Glomerular endothelial cell (primary cell): ENCODE data around the gene STRN3. TPM values are rescaled to one million over a fixed set of nuclear protein-coding genes. Genes with fewer than 3 reads are reported as not detected.
"Not testable (repeated sequence)": the region's sequence is repeated elsewhere in the genome, so short reads cannot be mapped to it uniquely, and the experiment has no call there.

Experiments
- DNase-seq: peaks from one replicate; pipeline ENCODE4 v3.0.0-alpha.2; 2011; ENCODE audit warnings: low read depth, low spot score; ENCODE audit errors: extremely low read depth
- total RNA-seq: library from RNA; depleted of rRNA; stranded (reverse); fragments of >200 nt; gene quantifications from 2 replicates; pipeline ENCODE4 v1.2.3, GENCODE V29; 2015

STRN3 gene
- total RNA-seq, 1 donor from 2014 or later: 27.6 TPM

DNA sequence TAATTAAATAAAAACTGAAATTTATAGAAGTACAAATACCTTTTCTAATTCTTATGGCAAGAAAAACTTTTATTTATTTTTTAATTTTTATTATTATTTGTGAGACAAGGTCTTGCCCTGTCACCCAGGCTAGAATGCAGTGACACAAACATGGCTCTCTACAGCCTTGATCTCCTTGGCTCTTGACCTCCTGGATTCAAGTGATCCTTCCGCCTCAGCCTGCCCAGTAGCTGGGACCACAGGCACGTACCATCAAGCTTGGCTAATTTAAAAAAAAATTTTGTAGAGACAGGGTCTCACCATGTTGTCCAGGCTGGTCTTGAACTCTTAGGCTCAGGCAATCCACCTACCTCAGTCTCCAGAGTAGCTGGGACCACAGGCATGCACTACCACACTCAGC lies 104.4 kb downstream of the STRN3 start:
- no peak for DNase-seq

DNA sequence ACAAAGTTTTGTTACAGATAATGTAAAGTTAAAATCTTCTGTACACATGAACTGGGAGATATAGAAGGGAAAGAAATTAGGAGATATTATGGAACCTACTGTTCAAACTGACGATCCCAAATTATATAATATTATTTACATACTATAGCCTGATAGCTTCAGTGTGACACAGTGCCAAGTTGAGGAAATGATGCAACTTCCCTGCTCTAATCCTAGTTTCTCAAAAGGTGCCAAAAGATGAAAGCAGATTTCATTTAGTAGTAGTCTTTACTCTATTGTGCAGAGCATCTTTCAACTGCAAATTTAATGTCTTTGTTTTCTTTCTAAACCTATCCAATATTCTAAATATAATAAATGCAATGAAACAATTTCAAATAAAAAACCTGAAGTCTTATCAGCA lies 104.9 kb downstream of the STRN3 start:
- DNase-seq: peak; percentile 10

- no peak for DNase-seq
Measured at GRCh38 chr14:30915596-30915995, 110.6 kb downstream of the STRN3 start.

DNA sequence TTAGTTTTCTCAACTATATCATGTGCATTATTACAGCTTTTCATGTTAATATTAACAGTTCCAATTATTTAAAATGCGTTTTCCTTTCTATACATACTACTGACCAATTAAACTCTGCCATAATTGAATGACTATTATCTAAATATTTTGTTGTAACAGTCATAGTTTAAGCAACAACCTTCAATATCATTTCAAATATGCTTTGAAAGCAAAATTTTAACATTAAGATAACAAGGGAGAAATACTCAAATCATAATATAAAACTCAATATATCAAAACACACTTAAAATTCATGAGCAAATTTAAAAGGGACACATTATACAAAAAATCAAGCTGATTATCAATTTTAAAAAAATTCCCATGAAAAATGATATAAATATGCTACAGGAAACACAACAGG lies 111.4 kb downstream of the STRN3 start:
- no peak for DNase-seq

DNA sequence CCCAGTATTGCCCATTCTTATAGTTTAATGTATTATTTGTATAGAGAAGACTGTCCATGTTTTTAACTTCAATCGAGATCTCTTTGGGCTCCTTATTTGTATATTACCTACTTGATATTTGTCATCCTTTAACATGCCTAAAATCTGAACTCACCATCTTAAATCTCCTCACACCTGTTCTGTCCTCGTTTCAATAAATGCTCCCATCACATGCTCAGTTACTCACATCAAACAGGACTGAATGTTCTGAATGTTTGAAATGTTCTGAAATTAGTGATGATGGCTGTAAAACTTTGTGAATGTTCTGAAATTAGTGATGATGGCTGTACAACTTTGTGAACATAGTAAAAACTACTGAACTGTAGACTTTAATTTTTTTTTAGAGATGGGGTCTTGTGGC lies 117.4 kb downstream of the STRN3 start:
- no peak for DNase-seq

- no peak for DNase-seq
Measured at GRCh38 chr14:30907659-30908057, 118.5 kb downstream of the STRN3 start.

DNA sequence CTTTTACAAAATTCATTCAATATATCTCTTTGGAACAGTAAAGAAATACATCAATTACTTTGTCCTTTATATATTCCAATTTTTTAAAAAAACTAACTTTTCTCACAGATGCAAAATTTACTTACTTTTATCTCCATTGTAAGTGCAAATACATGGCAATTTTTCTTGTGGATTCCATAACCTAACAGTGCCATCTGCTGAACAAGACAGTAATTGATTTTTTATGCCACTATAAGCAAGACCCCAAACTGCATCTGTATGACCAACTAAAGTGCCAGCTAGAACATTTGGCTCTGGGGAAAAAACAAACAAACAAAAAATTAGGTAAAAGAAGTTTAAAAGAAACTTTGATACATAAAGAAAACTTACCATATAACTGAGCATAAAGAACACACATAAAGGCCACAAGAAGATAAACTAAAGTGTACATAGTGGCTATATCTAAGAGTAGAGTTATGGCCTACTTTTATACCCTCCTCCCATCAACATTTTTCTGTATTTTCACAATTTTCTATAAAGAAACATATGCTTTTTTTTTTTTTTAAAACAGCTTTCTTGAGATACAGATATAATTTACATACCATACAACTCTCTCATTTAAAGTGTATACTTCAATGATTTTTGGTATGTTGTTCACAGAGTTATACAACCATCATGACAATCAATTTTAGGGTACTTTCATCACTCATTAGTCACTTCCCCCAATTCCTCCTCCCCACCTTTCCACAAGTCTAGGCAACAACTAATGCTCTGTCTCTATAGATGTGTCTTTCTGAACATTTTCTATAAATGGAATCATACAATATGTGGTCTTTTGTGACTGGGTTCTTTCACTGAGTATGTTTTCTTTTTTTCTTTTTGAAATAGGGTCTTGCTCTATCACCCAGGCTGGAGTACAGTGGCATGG lies 119.2 kb downstream of the STRN3 start:
- no peak for DNase-seq

DNA sequence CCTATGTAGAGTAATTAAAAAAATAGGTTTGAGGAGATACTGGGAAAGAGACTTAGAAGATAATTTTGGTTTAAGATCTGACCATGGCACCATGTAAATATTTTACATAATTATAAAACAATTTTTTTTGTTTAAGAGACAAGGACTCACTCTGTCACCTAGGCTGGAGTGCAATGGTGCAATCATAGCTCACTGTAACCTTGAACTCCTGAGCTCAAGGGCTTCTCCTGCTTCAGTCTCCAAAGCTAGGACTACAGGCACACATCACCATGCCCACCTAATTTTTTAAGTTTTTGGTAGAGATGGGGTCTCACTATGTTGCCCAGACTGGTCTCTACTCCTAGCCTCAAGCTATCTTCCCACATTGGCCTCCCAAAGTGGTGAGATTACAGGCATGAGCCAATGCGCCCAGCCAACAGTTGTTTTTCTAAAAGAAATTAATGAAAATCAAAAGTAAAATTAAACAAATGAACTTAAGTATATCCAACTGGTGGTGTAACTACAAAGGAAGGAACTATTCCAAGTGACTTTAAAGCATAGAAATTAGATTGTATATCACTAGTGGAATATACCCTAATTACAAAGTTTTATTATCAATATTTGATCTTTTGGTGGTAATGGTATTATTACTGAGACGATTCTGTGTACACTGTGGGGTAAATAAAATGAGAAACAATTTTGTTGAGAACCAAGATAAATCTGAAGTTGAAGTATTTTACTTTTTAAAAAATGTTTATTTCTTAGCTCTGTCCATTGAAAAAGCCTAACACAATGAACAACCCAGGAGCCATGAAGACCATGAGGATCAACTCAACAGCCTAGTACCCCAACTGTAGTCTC lies 122.7 kb downstream of the STRN3 start:
- DNase-seq: no peak

DNA sequence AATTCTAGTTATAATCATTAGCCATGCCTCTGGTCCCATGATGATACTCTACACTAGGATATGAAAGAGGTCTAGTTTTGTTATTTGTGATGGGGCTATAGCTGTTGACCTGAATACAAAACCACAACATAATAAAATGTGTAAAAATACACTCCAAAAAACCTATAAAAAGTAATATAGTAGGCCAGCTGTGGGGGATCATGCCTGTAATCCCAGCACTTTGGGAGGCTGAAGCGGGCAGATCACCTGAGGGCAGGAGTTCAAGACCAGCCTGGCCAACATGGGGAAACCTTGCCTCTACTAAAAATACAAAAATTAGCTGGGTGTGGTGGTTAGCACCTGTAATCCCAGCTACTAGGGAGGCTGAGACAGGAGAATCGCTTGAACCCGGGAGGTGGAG lies 129.1 kb downstream of the STRN3 start:
- not testable (repeated sequence) for DNase-seq

DNA sequence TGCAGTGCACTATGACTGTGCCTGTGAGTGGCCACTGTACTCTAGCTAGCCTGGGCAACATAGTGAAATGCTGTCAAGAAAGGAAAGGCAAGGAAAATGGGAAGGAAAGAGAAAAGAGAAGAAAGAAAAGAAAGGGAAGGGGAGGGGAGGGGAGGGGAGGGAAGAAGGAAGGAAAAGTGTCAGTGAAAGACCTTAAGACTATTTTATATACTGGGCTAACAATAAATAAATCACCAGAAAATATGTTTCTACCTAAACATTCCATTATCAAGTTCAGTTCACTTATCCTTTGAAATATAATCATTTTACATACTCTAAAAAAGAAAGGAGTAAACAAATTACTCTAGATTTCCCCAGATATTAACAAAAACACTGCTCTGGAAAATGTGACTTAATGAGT lies 129.7 kb downstream of the STRN3 start:
- no peak for DNase-seq

GRCh38 chr14:30894923-30895515 lies 131.2 kb downstream of the STRN3 start:
- no peak for DNase-seq

- DNase-seq: no peak
Measured at GRCh38 chr14:30893819-30894218, 132.4 kb downstream of the STRN3 start.

- DNase-seq: no peak
Measured at GRCh38 chr14:30889244-30889594, 137.0 kb downstream of the STRN3 start.

GRCh38 chr14:30888480-30889243 lies 137.5 kb downstream of the STRN3 start:
- DNase-seq: no peak

- no peak for DNase-seq
Measured at GRCh38 chr14:30885840-30886740, 140.1 kb downstream of the STRN3 start.

- no peak for DNase-seq
Measured at GRCh38 chr14:30884901-30885300, 141.3 kb downstream of the STRN3 start.

GRCh38 chr14:30883508-30884294 lies 142.5 kb downstream of the STRN3 start:
- no peak for DNase-seq

DNA sequence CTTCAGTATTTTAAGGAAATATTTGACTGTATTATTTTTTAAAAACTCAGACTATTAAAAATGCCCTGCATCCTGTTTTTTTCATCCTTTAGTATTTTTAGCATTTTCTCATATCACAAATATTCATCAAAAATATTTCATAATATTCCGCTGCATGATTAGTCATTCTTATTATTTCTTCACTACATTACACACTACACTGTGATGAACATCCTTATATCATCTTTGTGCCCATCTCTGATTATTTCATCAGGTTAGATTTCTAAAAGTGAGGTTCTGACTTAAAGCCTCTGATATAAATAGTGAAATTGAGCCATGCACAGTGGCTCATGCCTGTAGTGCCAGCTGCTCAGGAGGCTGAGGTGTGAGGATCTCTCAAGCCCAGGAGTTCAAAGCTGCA lies 143.7 kb downstream of the STRN3 start:
- DNase-seq: no peak

DNA sequence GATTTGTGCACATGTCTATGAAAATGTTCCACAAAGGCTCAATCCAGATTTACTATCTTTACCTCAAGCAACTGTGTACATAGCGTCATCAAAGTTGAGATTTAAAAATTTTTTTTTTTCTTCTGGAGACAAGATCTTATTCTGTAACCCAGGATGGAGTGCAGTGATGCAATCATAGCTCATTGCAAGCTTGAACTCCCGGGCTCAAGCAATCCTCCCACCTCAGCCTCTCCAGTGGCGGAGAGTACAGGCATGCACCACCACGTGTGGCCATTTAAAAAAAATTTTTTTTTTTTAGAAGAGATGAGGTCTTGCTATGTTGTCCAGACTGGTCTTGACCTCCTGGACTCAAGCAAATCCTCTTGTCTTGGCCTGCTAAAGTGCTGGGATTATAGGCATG lies 149.5 kb downstream of the STRN3 start:
- DNase-seq: no peak
